ENCODE measurements around the gene PHAX.
A peak's percentile ranks its signal among the peaks of the same experiment; 100 is the strongest.
"Not testable (repeated sequence)": the region's sequence is repeated elsewhere in the genome, so short reads cannot be mapped to it uniquely, and the experiment has no call there.

PHAX gene

GRCh38 chr5:126600631-126601511 lies at the start of gene PHAX:
Gene PHAX, plus strand, starts transcription at chr5:126600947. Its CDS starts 16 bp downstream, at chr5:126600963.
- peak; percentile 79 for DNase-seq

- no peak for DNase-seq
These were observed 48.1 kb upstream of the PHAX start for GRCh38 chr5:126552614-126553013.

- DNase-seq: not testable (repeated sequence)
These were observed 45.6 kb upstream of the PHAX start for GRCh38 chr5:126555101-126555500.

GRCh38 chr5:126561908-126562307 lies 38.8 kb upstream of the PHAX start:
- DNase-seq: no peak

GRCh38 chr5:126562823-126563222 lies 37.9 kb upstream of the PHAX start:
- DNase-seq: no peak

GRCh38 chr5:126568206-126568755 lies 32.5 kb upstream of the PHAX start:
- DNase-seq: no peak

GRCh38 chr5:126575644-126576043 lies 25.1 kb upstream of the PHAX start:
- no peak for DNase-seq

GRCh38 chr5:126576974-126577373 lies 23.8 kb upstream of the PHAX start:
- no peak for DNase-seq

GRCh38 chr5:126577415-126577814 lies 23.3 kb upstream of the PHAX start:
- no peak for DNase-seq

- no peak for DNase-seq
These were observed 21.0 kb upstream of the PHAX start for GRCh38 chr5:126579716-126580115.

- DNase-seq: no peak
These were observed 17.0 kb upstream of the PHAX start for GRCh38 chr5:126583761-126584160.

- DNase-seq: no peak
These were observed 13.0 kb upstream of the PHAX start for GRCh38 chr5:126587551-126588390.

GRCh38 chr5:126589536-126590297 lies 11.0 kb upstream of the PHAX start:
- no peak for DNase-seq

GRCh38 chr5:126591549-126591948 lies 9.2 kb upstream of the PHAX start:
- no peak for DNase-seq

- DNase-seq: peak; percentile 98
These were observed 5.8 kb upstream of the PHAX start, which contains the start of gene ALDH7A1 for GRCh38 chr5:126594748-126595485. Gene ALDH7A1, minus strand, starts transcription at chr5:126595219. Its CDS starts 21 bp downstream, at chr5:126595198.

GRCh38 chr5:126595486-126596083 lies 5.2 kb upstream of the PHAX start:
- DNase-seq: no peak

- no peak for DNase-seq
These were observed 3.6 kb upstream of the PHAX start for GRCh38 chr5:126597156-126597555.

- no peak for DNase-seq
These were observed 1.2 kb upstream of the PHAX start for GRCh38 chr5:126599499-126599898.

GRCh38 chr5:126599971-126600630 lies 646 bp upstream of the PHAX start:
- not testable (repeated sequence) for DNase-seq

- DNase-seq: peak; percentile 6
These were observed 2.8 kb downstream of the PHAX start for GRCh38 chr5:126603402-126603991.
